ENCODE measurements around the gene GRAMD1A.

DNA sequence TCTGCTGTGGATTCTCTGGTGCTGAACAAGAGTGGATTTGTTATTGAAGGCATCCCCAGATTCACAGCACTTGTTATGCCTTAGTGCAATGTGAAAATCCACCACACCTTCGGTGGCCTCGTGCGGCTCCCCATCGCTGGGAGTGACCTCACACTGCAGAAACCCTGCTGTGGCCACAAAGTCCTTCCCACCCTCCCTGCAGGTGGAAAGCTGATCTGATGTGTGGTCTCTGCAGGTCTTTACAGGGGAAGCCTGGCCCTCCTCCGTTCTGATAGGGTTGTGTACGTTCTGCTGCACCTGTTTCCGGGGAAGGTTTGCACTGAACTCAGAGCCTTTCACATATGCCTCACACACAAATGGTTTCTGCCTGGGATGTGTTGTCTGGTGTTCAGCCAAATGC lies 41.1 kb upstream of the GRAMD1A start:
- TF ChIP-seq, protein P1, sequence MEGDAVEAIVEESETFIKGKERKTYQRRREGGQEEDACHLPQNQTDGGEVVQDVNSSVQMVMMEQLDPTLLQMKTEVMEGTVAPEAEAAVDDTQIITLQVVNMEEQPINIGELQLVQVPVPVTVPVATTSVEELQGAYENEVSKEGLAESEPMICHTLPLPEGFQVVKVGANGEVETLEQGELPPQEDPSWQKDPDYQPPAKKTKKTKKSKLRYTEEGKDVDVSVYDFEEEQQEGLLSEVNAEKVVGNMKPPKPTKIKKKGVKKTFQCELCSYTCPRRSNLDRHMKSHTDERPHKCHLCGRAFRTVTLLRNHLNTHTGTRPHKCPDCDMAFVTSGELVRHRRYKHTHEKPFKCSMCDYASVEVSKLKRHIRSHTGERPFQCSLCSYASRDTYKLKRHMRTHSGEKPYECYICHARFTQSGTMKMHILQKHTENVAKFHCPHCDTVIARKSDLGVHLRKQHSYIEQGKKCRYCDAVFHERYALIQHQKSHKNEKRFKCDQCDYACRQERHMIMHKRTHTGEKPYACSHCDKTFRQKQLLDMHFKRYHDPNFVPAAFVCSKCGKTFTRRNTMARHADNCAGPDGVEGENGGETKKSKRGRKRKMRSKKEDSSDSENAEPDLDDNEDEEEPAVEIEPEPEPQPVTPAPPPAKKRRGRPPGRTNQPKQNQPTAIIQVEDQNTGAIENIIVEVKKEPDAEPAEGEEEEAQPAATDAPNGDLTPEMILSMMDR (IDR thresholded peaks at IDR 0.05) = no peak
- no peak for TF ChIP-seq EP300 (IDR thresholded peaks at IDR 0.05)
